KMS-11 (cell line): ENCODE results near the gene RAD51B.

Experiments
- H2AFZ ChIP-seq: fragments of 200-600 bp; sonication (generic); 2 replicates; pipeline ENCODE4 v1.6.1; 2016; ENCODE audit warnings: antibody characterized with exemption, mixed run types, low read depth
- H3K27ac ChIP-seq: fragments of 200-600 bp; sonication (generic); 2 replicates; pipeline ENCODE4 v1.6.1; 2016; ENCODE audit warnings: mild to moderate bottlenecking, mixed run types
- H3K27me3 ChIP-seq: fragments of 200-600 bp; sonication (generic); 2 replicates; pipeline ENCODE4 v1.6.1; 2017; ENCODE audit warnings: mild to moderate bottlenecking, low read depth, mixed run types, moderate library complexity; ENCODE audit not compliant: insufficient read depth
- H3K36me3 ChIP-seq: fragments of 200-600 bp; sonication (generic); 2 replicates; pipeline ENCODE4 v1.6.1; 2017; ENCODE audit warnings: mild to moderate bottlenecking, mixed run types; ENCODE audit not compliant: insufficient read depth
- H3K4me1 ChIP-seq: fragments of 200-600 bp; sonication (generic); 2 replicates; pipeline ENCODE4 v1.6.1; 2016; ENCODE audit warnings: mild to moderate bottlenecking, low read depth, mixed run types; ENCODE audit not compliant: poor library complexity, severe bottlenecking
- H3K4me2 ChIP-seq: fragments of 200-600 bp; sonication (generic); 2 replicates; pipeline ENCODE4 v1.7.0; 2016; ENCODE audit warnings: mild to moderate bottlenecking, mixed run types
- H3K4me3 ChIP-seq: fragments of 200-600 bp; sonication (generic); IDR thresholded peaks from 2 replicates; pipeline ENCODE4 v1.6.1; 2017; ENCODE audit warnings: low read depth, low read length, mixed read lengths; ENCODE audit not compliant: insufficient read depth
- H3K79me2 ChIP-seq: fragments of 200-600 bp; sonication (generic); 2 replicates; pipeline ENCODE4 v1.6.1; 2016; ENCODE audit warnings: low read depth, mixed run types; ENCODE audit not compliant: insufficient read depth
- H3K9ac ChIP-seq: fragments of 200-600 bp; sonication (generic); 2 replicates; pipeline ENCODE4 v1.6.1; 2016; ENCODE audit warnings: mild to moderate bottlenecking, mixed run types
- H4K20me1 ChIP-seq: fragments of 200-600 bp; sonication (generic); 2 replicates; pipeline ENCODE4 v1.6.1; 2016; ENCODE audit warnings: mild to moderate bottlenecking, mixed run types; ENCODE audit not compliant: insufficient read depth
- TF ChIP-seq, protein P1 (sequence below): fragments of 200-600 bp; sonication (generic); conservative IDR thresholded peaks from 2 replicates; pipeline ENCODE4 v1.6.1; 2017; ENCODE audit warnings: low read depth, mild to moderate bottlenecking, antibody characterized with exemption, low read length, moderate library complexity, mixed read lengths

The RAD51B gene

DNA sequence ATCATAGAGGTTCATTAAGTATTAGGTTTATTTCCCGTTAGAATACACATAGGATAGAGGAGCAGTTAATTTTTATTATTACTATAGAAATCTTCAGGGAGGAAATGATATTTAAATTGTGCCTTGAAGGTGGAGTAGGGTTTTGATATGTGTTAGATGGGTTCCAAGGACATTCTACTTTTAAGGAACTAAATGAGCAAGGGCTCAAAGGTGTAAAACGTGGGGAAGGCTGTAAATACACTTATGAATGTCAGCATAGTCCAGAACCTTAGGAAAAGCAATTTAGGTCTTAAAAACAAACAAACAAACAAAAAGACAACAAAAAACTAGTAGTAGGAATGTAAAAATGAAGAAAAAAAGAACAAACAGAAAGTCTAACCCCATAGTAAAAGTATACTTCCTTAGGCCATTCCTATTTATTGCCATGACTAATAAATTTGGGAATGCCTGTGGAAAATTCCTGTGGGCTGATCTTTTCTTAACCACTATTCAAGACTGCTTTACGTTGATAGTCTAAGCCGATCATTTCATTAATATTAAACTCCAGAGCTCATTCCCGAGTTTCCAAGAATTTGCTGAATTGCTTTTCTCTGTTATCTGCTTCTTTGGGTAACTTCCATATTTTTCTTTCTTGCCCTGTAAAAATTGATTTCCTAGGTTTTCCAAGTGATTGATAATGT lies 180.3 kb downstream of the RAD51B start:
- H3K27me3 ChIP-seq, result no peaks in the 10 kb centered on the region
- no peak overlapping the region for H3K4me2 ChIP-seq
- no peaks in the 10 kb centered on the region for H3K79me2 ChIP-seq
- no peak overlapping the region for H3K4me3 ChIP-seq
- no peaks in the 10 kb centered on the region for H4K20me1 ChIP-seq
- no peak overlapping the region for H3K27ac ChIP-seq
- H3K9ac ChIP-seq, result no peak overlapping the region
- H3K36me3 ChIP-seq, result no peaks in the 10 kb centered on the region
- no peak overlapping the region for H2AFZ ChIP-seq
- TF ChIP-seq, protein P1, sequence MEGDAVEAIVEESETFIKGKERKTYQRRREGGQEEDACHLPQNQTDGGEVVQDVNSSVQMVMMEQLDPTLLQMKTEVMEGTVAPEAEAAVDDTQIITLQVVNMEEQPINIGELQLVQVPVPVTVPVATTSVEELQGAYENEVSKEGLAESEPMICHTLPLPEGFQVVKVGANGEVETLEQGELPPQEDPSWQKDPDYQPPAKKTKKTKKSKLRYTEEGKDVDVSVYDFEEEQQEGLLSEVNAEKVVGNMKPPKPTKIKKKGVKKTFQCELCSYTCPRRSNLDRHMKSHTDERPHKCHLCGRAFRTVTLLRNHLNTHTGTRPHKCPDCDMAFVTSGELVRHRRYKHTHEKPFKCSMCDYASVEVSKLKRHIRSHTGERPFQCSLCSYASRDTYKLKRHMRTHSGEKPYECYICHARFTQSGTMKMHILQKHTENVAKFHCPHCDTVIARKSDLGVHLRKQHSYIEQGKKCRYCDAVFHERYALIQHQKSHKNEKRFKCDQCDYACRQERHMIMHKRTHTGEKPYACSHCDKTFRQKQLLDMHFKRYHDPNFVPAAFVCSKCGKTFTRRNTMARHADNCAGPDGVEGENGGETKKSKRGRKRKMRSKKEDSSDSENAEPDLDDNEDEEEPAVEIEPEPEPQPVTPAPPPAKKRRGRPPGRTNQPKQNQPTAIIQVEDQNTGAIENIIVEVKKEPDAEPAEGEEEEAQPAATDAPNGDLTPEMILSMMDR, result no peak
- no peaks in the 10 kb centered on the region for H3K4me1 ChIP-seq

DNA sequence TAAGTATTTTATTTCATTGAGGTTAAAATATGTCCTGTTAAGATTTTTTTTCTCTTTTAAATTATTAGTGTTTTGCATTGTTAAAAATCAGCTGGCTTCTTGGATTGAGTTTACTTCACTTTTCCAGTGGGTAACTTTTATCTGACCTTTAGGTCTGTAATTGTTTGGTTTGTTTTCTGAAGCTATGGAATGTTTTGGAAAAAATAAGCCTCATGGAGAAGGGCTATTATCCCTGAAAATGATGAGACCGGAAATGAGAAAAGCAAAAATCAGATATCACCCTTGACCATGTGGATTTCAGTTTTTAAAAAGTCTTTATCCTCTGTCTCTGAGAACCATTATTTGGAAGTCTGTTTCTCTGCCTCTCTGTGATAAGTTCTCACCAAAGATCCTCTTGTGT lies 180.9 kb downstream of the RAD51B start:
- Histone ChIP-seq H3K4me1 (no peaks in the 10 kb centered on the region), H3K36me3 (no peaks in the 10 kb centered on the region), H3K9ac (no peak overlapping the region), H3K27ac (no peak overlapping the region), H2AFZ (no peak overlapping the region), H3K79me2 (no peaks in the 10 kb centered on the region), H3K27me3 (no peaks in the 10 kb centered on the region), H3K4me3 (no peak overlapping the region), H3K4me2 (no peak overlapping the region), H4K20me1 (no peaks in the 10 kb centered on the region)
- TF ChIP-seq, protein P1, result no peak

DNA sequence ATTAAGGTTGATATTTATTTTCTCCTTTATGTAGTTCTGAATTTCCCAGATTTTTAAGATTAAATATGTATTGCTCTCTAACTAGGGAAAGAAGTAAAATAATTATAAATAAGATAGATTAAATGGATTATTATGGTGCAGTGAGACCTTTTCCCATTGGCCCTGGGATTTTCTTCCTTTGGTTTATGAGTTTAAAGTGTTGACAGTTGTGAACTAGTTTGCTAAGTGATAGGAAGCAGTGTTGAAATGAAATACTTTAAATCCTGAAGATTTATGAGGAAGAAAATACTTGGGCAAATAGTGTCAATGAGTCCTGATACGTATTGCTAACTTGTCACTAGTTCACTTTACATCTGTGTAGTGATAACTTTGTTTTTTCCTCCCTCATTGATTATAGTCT lies 188.9 kb downstream of the RAD51B start:
- no peaks in the 10 kb centered on the region for H3K79me2 ChIP-seq
- no peaks in the 10 kb centered on the region for H3K4me1 ChIP-seq
- H2AFZ ChIP-seq, result no peak overlapping the region
- no peaks in the 10 kb centered on the region for H3K27me3 ChIP-seq
- no peak overlapping the region for H3K4me3 ChIP-seq
- no peaks in the 10 kb centered on the region for H3K36me3 ChIP-seq
- TF ChIP-seq, protein P1, result no peak
- H3K4me2 ChIP-seq, result no peak overlapping the region
- no peak overlapping the region for H3K27ac ChIP-seq
- H3K9ac ChIP-seq, result no peak overlapping the region
- H4K20me1 ChIP-seq, result no peaks in the 10 kb centered on the region

- H3K9ac ChIP-seq, result no peak overlapping the region
- H3K79me2 ChIP-seq, result no peaks in the 10 kb centered on the region
- H3K4me1 ChIP-seq, result no peaks in the 10 kb centered on the region
- no peaks in the 10 kb centered on the region for H4K20me1 ChIP-seq
- H3K4me2 ChIP-seq, result no peak overlapping the region
- no peak overlapping the region for H2AFZ ChIP-seq
- no peak overlapping the region for H3K4me3 ChIP-seq
- TF ChIP-seq, protein P1, result no peak
- no peak overlapping the region for H3K27ac ChIP-seq
- no peaks in the 10 kb centered on the region for H3K36me3 ChIP-seq
- H3K27me3 ChIP-seq, result no peaks in the 10 kb centered on the region
Measured at GRCh38 chr14:68011406-68012028, 191.9 kb downstream of the RAD51B start.
